ENCODE data around the gene MPL.

DNA sequence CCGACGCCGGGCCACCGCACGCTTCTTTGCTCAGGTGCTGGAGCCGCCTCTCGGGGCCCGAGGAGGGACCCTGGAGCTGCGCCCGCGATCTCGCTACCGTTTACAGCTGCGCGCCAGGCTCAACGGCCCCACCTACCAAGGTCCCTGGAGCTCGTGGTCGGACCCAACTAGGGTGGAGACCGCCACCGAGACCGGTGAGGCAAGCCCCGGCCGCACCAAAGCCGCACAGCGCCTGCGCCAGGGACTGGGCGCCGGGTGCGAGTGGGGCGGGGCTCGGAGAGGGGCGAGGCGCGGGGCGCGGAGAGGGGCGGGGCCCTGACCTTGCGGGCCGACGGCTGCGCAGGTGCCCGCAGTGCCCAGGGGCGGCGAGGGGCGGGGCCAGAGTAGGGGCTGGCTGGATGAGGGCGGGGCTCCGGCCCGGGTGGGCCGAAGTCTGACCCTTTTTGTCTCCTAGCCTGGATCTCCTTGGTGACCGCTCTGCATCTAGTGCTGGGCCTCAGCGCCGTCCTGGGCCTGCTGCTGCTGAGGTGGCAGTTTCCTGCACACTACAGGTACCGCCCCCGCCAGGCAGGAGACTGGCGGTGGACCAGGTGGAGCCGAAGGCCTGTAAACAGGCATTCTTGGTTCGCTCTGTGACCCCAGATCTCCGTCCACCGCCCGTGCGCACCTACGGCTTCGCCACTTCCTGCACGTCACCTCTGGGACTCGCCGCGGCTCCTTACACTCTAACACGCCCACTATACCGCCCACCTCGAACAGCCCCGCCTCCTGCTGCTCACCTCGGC lies 11.4 kb downstream of the MPL start:
- no peak for TF ChIP-seq GATA2 (IDR thresholded peaks at IDR 0.05; ENCODE audit: low read depth, low read length)
- no peak for TF ChIP-seq GATA3 (IDR thresholded peaks at IDR 0.05; ENCODE audit: low read depth, low read length)
